T-helper 1 cell treated with Interleukin-12 subunit alpha and Interleukin-12 subunit beta and Interleukin-4 antibody, amounts not matched to agents 30 ng/mL and 1 ng/mL, for 36 hours (primary cell): ENCODE data around the gene CD34. TPM values are rescaled to one million over a fixed set of nuclear protein-coding genes. Genes with fewer than 3 reads are reported as not detected.
"Not testable (repeated sequence)": the region's sequence is repeated elsewhere in the genome, so short reads cannot be mapped to it uniquely, and the experiment has no call there.

Source experiments
- intact Hi-C: fragments of 100-400 bp; cut with micrococcal nuclease; formaldehyde crosslinking; loops from one replicate; pipeline ENCODE4 v1.15.1; 2024
- total RNA-seq: library from RNA; stranded (reverse); gene quantifications from 2 replicates; pipeline ENCODE4 v1.2.3, GENCODE V29; 2022

Gene CD34
- total RNA-seq, result not detected in 2 replicates

DNA sequence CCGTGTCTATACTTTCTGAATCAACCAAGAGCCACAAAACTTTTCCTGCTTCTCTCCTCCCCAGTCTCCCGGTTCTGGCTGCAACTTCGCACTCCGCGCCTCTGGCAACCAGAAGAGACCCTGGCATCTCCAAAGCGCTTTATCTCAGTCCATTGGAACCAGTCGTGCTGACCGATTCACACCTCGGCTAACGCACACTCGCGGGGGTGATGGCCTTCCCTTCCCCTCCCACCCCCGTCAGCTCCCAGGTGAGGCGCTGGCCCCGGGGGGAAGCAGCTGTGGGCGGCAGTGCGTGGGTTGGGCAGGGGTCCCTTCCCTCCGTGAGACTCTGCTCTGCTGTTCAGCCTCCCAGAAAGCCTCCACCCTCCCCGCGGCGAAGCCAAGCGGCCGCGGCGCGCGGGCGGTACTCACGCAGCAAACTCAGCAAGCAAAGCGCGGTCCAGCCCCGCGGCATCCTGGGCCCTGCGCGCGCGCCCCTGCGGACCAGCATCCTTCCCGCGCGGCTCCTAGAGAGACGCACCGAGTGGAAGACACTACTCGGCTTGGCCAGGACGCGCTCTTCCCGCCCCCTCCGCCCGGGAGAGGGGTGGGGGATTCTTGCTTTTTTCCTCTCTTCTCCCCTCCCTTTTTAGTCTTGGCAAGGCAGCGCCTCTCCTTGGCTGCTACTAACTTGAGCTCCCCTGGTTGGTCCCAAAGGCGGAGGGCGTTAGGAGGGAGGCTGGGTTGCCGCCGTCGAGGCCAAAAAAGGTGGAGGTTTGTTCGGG lies at the start of gene CD34:
TSS of gene CD34 (minus strand) at position 535 of the 764 bp plus-strand sequence. CDS start at position 490, 45 bp downstream.
- intact Hi-C loops, result no loop called here

- intact Hi-C loops, result loop anchor here (5.0 kb wide), 1 partner anchor 318 kb away; no protein-coding TSS in a partner anchor
Measured at GRCh38 chr1:207960346-207960745, 49.4 kb upstream of the CD34 start.

- intact Hi-C loops, result loop anchor here (1.0 to 5.0 kb wide), 2 partner anchors 77 to 318 kb away; no protein-coding TSS in a partner anchor
Measured at GRCh38 chr1:207959910-207960309, 49.0 kb upstream of the CD34 start.

- intact Hi-C loops, result loop anchor here (1.0 kb wide), 1 partner anchor 76 kb away; no protein-coding TSS in a partner anchor
Measured at GRCh38 chr1:207959141-207959825, 48.4 kb upstream of the CD34 start.

GRCh38 chr1:207958376-207959139 lies 47.6 kb upstream of the CD34 start:
- intact Hi-C loops, result loop anchor here (1.0 kb wide), 1 partner anchor 75 kb away; no protein-coding TSS in a partner anchor

- intact Hi-C loops, result no loop called here
Measured at GRCh38 chr1:207956986-207957385, 46.1 kb upstream of the CD34 start.

DNA sequence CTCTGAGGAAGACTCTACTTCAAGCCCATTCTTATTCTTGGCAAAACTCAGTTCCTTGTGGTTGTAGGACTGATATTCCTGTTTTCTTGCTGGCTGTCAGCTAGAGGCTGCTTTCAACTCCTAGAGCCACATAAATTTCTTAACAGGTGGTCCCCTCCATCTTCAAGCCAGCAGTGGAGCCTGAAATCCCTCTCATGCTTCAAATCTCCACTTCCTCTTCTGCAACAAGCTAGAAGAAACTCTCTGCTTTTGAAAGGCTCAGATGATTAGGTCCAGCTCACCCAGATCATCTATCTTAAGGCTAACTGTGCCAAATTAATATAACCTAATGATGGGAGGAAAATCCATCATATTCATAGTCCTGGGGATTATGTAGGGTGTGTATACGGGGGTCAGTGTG lies 43.2 kb upstream of the CD34 start:
- intact Hi-C loops, result no loop called here

DNA sequence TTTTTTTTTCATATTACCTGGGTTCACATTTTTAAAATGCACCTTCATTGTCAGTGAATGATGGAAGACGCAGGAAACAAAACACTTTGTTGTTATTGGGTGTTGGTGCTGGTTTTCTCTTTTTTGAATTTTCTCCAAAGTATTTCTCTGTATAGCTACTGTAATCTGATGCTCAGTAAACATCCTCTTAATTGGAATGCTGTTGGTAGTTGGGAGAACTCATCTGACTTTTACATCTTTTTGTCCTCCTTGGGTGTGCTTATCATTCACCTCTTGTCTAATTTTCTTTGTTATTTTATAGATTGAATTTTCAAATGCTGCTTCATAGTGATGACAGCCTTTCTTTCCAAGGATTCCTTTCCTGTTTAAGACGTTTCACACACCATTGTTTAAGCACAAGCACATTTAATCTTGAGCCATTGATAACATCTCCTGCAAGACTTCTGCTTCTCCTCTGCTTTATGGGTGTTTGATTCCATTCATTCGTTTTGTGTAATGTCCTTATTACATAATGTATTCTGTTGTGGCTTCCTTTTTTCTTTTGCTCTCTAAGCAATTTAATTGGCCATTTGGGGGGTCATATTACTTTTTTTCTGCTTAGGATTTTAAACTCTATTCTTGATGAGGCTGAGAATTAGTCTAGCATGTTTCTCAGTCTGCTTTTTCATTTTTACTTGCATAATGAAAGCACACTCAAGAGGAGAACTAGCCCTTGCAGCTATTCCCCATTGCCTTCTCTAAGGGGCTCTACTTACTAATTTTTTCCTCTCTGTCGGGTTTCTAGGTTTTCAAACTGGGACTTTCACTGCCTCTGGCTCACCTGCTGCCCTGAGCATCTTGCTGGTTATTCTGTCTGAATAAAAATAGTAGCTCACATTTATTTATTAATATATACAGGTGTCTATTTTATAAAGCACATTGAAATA lies 42.0 kb upstream of the CD34 start:
- intact Hi-C loops, result no loop called here

- intact Hi-C loops, result no loop called here
Measured at GRCh38 chr1:207951652-207952051, 40.7 kb upstream of the CD34 start.

- intact Hi-C loops, result no loop called here
Measured at GRCh38 chr1:207950750-207951149, 39.8 kb upstream of the CD34 start.

- intact Hi-C loops, result no loop called here
Measured at GRCh38 chr1:207949571-207950195, 38.8 kb upstream of the CD34 start.

DNA sequence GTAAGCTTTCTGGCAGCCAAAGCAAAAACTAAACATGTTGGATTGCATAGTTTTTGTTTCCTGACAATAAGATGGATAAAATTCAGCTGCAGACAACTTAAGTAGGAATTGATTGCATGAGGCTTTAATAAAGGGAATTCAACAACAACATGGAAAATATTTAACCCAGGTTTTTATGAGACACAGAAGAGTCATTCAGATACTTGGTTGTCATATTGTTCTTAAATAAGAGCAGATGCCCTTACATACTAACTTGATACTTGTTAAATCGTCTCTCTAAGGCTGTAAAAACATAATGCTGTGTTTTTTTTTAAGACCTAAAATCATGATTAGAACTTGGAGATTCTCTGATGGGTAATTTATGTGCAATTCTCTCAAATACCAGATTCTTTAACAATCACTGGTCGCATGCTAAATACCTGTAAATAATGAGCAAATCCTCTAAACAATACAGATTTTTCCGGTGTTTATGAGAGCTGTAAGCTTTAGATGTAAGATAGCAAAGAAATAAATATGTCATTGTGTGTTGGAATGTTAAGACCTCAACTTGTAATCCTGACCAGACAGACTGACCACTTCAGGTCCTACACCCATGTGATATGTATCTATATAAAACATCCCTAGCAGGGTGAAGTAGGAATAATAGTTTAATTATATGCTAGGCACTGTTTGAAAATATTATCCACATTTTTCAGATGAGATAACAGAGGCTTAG lies 37.8 kb upstream of the CD34 start:
- intact Hi-C loops, result no loop called here

- intact Hi-C loops, result no loop called here
Measured at GRCh38 chr1:207946756-207947155, 35.8 kb upstream of the CD34 start.

GRCh38 chr1:207944571-207944970 lies 33.6 kb upstream of the CD34 start:
- intact Hi-C loops, result no loop called here

DNA sequence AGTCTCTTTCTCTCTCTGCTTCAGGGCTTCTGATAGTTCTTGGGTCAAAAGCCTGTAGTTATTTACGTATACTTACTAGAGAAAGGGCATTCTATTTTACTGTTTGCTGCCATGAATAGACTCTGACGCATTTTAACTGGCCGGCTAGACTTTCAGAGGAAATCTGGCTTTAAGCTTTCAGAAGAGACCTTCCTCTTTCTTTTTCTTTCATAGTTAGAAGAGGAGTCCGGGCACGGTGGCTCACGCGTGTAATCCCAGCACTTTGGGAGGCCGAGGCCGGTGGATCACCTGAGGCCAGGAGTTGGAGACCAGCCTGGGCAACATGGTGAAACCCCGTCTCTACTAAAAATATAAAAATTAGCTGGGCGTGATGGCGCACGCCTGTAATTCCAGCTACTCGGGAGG lies 31.4 kb upstream of the CD34 start:
- intact Hi-C loops, result not testable (repeated sequence)

DNA sequence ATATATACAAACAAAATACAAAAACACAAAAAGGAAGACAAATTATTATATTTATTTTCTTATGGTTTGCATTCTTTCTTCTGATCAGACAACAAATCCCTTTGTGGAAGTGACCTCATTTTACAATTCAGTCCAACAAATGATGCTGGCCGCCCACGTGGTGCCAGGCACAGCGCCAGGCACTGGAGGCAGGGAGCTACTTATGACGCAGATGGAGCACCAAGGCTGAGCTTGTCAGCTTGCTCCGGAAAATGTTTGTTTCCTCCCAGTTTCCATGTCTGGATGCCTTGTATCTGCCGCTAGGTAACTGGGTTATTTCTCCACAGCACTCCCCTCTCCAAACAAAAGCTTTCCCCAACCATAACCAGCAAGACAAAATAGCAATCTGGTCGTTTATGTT lies 30.7 kb upstream of the CD34 start:
- intact Hi-C loops, result no loop called here

GRCh38 chr1:207938016-207938415 lies 27.1 kb upstream of the CD34 start:
- intact Hi-C loops, result no loop called here

GRCh38 chr1:207937204-207937603 lies 26.3 kb upstream of the CD34 start:
- intact Hi-C loops, result no loop called here

- intact Hi-C loops, result no loop called here
Measured at GRCh38 chr1:207935166-207935583, 24.2 kb upstream of the CD34 start.
